WTC11 (cell line): ENCODE data around the gene TRNP1. TPM values are rescaled to one million over a fixed set of nuclear protein-coding genes. Genes with fewer than 3 reads are reported as not detected.

Source experiments
- ATAC-seq: fragments of 200-7000 bp; cut with Tn5 transposase; 2 replicates; pipeline ENCODE4 v1.10.0; 2021; ENCODE audit warnings: mild to moderate bottlenecking, moderate library complexity
- CTCF ChIA-PET: fragments of 300-600 bp; sonication (Branson Sonifier 250); formaldehyde crosslinking; loops from one replicate; lab custom pipeline; 2021; ENCODE audit warnings: antibody characterized with exemption; lab: Charles Lee
- POLR2A ChIA-PET: fragments of 350-600 bp; sonication (Branson Sonifier 250); formaldehyde crosslinking; loops from one replicate; lab custom pipeline; 2021; ENCODE audit warnings: antibody characterized with exemption; lab: Charles Lee
- DNase-seq: peaks from one replicate; pipeline ENCODE4 v3.0.0; 2021; ENCODE audit warnings: low spot score
- H3K27ac Mint-ChIP-seq: 2 replicates; pipeline ENCODE4 v1.8.0; 2021; ENCODE audit warnings: mixed read lengths
- H3K27me3 Mint-ChIP-seq: 2 replicates; pipeline ENCODE4 v1.8.0; 2021; ENCODE audit warnings: low read depth, mild to moderate bottlenecking, moderate library complexity, mixed read lengths
- H3K36me3 Mint-ChIP-seq: 2 replicates; pipeline ENCODE4 v1.8.0; 2021; ENCODE audit warnings: mixed read lengths
- H3K4me1 Mint-ChIP-seq: 2 replicates; pipeline ENCODE4 v1.8.0; 2022; ENCODE audit warnings: mixed read lengths
- H3K4me3 Mint-ChIP-seq: 2 replicates; pipeline ENCODE4 v1.8.0; 2021; ENCODE audit warnings: mild to moderate bottlenecking, moderate library complexity, mixed read lengths
- H3K9me3 Mint-ChIP-seq: 2 replicates; pipeline ENCODE4 v1.8.0; 2021; ENCODE audit warnings: mixed read lengths
- ATF1 ChIP-seq: sonication (generic); formaldehyde crosslinking; IDR thresholded peaks from 2 replicates; pipeline ENCODE4 v1.8.1; 2023; ENCODE audit warnings: mild to moderate bottlenecking, moderate library complexity, missing genetic modification reagents
- CDX4 ChIP-seq: fragments of 250-450 bp; sonication (Bioruptor Pico); IDR thresholded peaks from 2 replicates; pipeline ENCODE4 v1.9.0; 2021; ENCODE audit warnings: moderate library complexity, mild to moderate bottlenecking, inconsistent platforms, borderline replicate concordance
- GRHL2 ChIP-seq: fragments of 250-450 bp; sonication (Bioruptor Pico); IDR thresholded peaks from 2 replicates; pipeline ENCODE4 v1.8.0; 2022; ENCODE audit warnings: mild to moderate bottlenecking, moderate library complexity; ENCODE audit not compliant: insufficient replicate concordance, severe bottlenecking
- GTF2I ChIP-seq: fragments of 250-450 bp; sonication (Bioruptor Pico); conservative IDR thresholded peaks from 2 replicates; pipeline ENCODE4 v1.4.0; 2021; ENCODE audit warnings: mild to moderate bottlenecking
- JAZF1 ChIP-seq: fragments of 250-450 bp; sonication (Bioruptor Pico); IDR thresholded peaks from 2 replicates; pipeline ENCODE4 v1.9.0; 2021; ENCODE audit warnings: moderate library complexity, mild to moderate bottlenecking, inconsistent platforms
- KAT7 ChIP-seq: sonication (generic); formaldehyde crosslinking; IDR thresholded peaks from 2 replicates; pipeline ENCODE4 v1.8.1; 2023; ENCODE audit warnings: missing genetic modification reagents, mild to moderate bottlenecking, borderline replicate concordance
- MXD4 ChIP-seq: fragments of 250-450 bp; sonication (Bioruptor Pico); IDR thresholded peaks from 2 replicates; pipeline ENCODE4 v1.8.0; 2021; ENCODE audit warnings: mild to moderate bottlenecking, moderate library complexity, borderline replicate concordance
- SP1 ChIP-seq: sonication (generic); formaldehyde crosslinking; conservative IDR thresholded peaks from 2 replicates; pipeline ENCODE4 v1.8.1; 2022; ENCODE audit warnings: missing genetic modification reagents
- ZBTB43 ChIP-seq: sonication (generic); formaldehyde crosslinking; IDR thresholded peaks from 2 replicates; pipeline ENCODE4 v1.8.1; 2023; ENCODE audit warnings: mild to moderate bottlenecking, missing genetic modification reagents
- ZMAT4 ChIP-seq: fragments of 250-450 bp; sonication (Bioruptor Pico); IDR thresholded peaks from 2 replicates; pipeline ENCODE4 v1.9.0; 2021; ENCODE audit warnings: mild to moderate bottlenecking
- ZNF281 ChIP-seq: sonication (generic); formaldehyde crosslinking; IDR thresholded peaks from 2 replicates; pipeline ENCODE4 v1.8.0; 2023; ENCODE audit warnings: mild to moderate bottlenecking, missing genetic modification reagents
- ZNF317 ChIP-seq: sonication (generic); formaldehyde crosslinking; IDR thresholded peaks from 2 replicates; pipeline ENCODE4 v1.8.1; 2023; ENCODE audit warnings: low read depth, mild to moderate bottlenecking, moderate library complexity, missing genetic modification reagents, borderline replicate concordance
- total RNA-seq: library from RNA; stranded (reverse); gene quantifications from 3 replicates; pipeline ENCODE4 v1.2.3, GENCODE V29; 2021
- TF ChIP-seq, protein P1 (sequence below): sonication (generic); formaldehyde crosslinking; IDR thresholded peaks from 2 replicates; pipeline ENCODE4 v1.8.1; 2023; ENCODE audit warnings: mild to moderate bottlenecking, missing genetic modification reagents, borderline replicate concordance
- TF ChIP-seq, protein P2 (sequence below): sonication (generic); formaldehyde crosslinking; IDR thresholded peaks from 2 replicates; pipeline ENCODE4 v1.8.0; 2022; ENCODE audit warnings: mild to moderate bottlenecking, missing genetic modification reagents
- TF ChIP-seq, protein P3 (sequence below): fragments of 250-450 bp; sonication (Bioruptor Pico); conservative IDR thresholded peaks from 2 replicates; pipeline ENCODE4 v1.9.0; 2021; ENCODE audit warnings: mild to moderate bottlenecking
- TF ChIP-seq, protein P4 (sequence below): fragments of 200-600 bp; IDR thresholded peaks from 2 replicates; pipeline ENCODE4 v1.8.0; 2022; ENCODE audit warnings: antibody characterized with exemption
- TF ChIP-seq, protein P5 (sequence below): sonication (generic); formaldehyde crosslinking; IDR thresholded peaks from 2 replicates; pipeline ENCODE4 v1.8.1; 2023; ENCODE audit warnings: mild to moderate bottlenecking, missing genetic modification reagents

The TRNP1 gene
- total RNA-seq, 1 experiment from 2014 or later: 37.6 TPM

GRCh38 chr1:27038020-27038419 lies 44.5 kb downstream of the TRNP1 start (continued):
- TF ChIP-seq, protein P1, sequence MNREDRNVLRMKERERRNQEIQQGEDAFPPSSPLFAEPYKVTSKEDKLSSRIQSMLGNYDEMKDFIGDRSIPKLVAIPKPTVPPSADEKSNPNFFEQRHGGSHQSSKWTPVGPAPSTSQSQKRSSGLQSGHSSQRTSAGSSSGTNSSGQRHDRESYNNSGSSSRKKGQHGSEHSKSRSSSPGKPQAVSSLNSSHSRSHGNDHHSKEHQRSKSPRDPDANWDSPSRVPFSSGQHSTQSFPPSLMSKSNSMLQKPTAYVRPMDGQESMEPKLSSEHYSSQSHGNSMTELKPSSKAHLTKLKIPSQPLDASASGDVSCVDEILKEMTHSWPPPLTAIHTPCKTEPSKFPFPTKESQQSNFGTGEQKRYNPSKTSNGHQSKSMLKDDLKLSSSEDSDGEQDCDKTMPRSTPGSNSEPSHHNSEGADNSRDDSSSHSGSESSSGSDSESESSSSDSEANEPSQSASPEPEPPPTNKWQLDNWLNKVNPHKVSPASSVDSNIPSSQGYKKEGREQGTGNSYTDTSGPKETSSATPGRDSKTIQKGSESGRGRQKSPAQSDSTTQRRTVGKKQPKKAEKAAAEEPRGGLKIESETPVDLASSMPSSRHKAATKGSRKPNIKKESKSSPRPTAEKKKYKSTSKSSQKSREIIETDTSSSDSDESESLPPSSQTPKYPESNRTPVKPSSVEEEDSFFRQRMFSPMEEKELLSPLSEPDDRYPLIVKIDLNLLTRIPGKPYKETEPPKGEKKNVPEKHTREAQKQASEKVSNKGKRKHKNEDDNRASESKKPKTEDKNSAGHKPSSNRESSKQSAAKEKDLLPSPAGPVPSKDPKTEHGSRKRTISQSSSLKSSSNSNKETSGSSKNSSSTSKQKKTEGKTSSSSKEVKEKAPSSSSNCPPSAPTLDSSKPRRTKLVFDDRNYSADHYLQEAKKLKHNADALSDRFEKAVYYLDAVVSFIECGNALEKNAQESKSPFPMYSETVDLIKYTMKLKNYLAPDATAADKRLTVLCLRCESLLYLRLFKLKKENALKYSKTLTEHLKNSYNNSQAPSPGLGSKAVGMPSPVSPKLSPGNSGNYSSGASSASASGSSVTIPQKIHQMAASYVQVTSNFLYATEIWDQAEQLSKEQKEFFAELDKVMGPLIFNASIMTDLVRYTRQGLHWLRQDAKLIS (CRISPR knock-in tag): no peak
- no peak for TF ChIP-seq CDX4 (CRISPR knock-in tag)
- TF ChIP-seq GRHL2 (CRISPR knock-in tag): no peak
- TF ChIP-seq, all 79 proteins: peak for 0

DNA sequence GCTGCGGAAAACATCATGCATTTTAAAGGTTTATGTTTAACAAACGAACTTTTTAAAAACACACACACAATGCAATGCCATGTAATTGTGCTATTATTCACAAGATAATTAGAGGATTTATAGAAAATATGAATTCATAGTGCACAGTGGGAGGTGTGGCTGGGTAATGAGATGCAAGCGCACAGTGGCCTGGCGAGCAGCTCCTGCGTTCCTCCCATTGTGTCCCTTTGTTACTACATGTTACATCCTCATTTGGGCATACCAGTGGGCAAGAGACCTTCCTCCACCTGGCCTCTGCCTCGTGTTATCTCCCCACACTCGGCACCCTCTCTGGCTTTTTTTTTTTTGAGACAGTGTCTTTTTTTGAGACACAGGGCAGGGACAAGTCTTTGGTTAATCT lies 49.2 kb downstream of the TRNP1 start:
- no peaks in the 10 kb centered on the region for H3K9me3 Mint-ChIP-seq
- peaks cover 63% of the 10 kb centered on the region for H3K4me1 Mint-ChIP-seq
- ATAC-seq (no peak), DNase-seq (no peak)
- H3K36me3 Mint-ChIP-seq: no peaks in the 10 kb centered on the region
- peak overlapping the region; percentile 91 for H3K27ac Mint-ChIP-seq
- POLR2A ChIA-PET: interaction anchor here (0.6 to 0.9 kb wide), 4 partner anchors 30 to 125 kb away, joined by 3 to 9 read pairs (median 6); no protein-coding TSS in a partner anchor
- CTCF ChIA-PET: interaction anchor here (0.6 to 13.1 kb wide), 11 partner anchors 9 to 254 kb away, joined by 3 to 636 read pairs (median 76); partner anchors contain the start of genes TENT5B and TRNP1
- H3K4me3 Mint-ChIP-seq: no peak overlapping the region
- no peaks in the 10 kb centered on the region for H3K27me3 Mint-ChIP-seq
- TF ChIP-seq ZNF281 (CRISPR knock-in tag): no peak
- TF ChIP-seq, protein P2, sequence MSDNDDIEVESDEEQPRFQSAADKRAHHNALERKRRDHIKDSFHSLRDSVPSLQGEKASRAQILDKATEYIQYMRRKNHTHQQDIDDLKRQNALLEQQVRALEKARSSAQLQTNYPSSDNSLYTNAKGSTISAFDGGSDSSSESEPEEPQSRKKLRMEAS (CRISPR knock-in tag): no peak
- no peak for TF ChIP-seq SP1
- TF ChIP-seq ZNF317 (CRISPR knock-in tag): no peak
- no peak for TF ChIP-seq CDX4 (CRISPR knock-in tag)
- TF ChIP-seq GTF2I (CRISPR knock-in tag): no peak
- TF ChIP-seq MXD4 (CRISPR knock-in tag): no peak
- TF ChIP-seq ZMAT4: no peak
- TF ChIP-seq JAZF1: no peak
- no peak for TF ChIP-seq ZBTB43 (CRISPR knock-in tag)
- TF ChIP-seq, protein P3, sequence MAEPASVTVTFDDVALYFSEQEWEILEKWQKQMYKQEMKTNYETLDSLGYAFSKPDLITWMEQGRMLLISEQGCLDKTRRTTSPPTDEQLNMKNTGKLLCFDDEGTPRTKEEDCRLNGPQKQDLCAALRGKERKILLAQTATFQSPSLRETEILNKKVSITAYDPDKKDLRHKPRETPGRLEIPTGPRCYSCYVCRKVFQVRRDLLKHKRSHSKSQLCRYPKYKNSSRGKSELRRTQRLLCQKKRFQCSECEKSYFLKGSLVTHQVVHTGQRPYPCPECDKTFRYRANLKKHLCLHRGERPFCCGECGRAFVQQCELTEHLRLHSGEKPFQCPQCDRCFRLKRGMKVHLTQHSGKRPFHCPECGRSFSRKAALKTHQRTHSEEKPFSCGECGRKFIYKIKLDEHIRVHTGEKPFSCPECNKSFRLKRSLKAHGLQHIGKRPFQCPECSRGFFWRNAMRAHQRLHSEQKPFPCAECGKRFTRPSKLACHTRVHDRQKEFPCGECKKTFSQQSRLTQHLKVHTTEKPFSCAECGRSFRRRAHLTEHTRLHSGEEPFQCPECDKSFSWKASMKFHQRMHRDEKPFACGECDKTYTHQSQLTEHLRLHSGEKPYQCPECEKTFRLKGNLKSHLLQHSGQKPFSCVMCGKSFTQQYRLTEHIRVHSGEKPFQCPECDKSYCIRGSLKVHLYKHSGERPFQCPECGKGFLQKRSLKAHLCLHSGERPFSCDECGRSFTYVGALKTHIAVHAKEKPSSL: no peak
- TF ChIP-seq, protein P4, sequence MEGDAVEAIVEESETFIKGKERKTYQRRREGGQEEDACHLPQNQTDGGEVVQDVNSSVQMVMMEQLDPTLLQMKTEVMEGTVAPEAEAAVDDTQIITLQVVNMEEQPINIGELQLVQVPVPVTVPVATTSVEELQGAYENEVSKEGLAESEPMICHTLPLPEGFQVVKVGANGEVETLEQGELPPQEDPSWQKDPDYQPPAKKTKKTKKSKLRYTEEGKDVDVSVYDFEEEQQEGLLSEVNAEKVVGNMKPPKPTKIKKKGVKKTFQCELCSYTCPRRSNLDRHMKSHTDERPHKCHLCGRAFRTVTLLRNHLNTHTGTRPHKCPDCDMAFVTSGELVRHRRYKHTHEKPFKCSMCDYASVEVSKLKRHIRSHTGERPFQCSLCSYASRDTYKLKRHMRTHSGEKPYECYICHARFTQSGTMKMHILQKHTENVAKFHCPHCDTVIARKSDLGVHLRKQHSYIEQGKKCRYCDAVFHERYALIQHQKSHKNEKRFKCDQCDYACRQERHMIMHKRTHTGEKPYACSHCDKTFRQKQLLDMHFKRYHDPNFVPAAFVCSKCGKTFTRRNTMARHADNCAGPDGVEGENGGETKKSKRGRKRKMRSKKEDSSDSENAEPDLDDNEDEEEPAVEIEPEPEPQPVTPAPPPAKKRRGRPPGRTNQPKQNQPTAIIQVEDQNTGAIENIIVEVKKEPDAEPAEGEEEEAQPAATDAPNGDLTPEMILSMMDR: no peak
- no peak for TF ChIP-seq ATF1 (CRISPR knock-in tag)
- no peak for TF ChIP-seq KAT7
- TF ChIP-seq, protein P5, sequence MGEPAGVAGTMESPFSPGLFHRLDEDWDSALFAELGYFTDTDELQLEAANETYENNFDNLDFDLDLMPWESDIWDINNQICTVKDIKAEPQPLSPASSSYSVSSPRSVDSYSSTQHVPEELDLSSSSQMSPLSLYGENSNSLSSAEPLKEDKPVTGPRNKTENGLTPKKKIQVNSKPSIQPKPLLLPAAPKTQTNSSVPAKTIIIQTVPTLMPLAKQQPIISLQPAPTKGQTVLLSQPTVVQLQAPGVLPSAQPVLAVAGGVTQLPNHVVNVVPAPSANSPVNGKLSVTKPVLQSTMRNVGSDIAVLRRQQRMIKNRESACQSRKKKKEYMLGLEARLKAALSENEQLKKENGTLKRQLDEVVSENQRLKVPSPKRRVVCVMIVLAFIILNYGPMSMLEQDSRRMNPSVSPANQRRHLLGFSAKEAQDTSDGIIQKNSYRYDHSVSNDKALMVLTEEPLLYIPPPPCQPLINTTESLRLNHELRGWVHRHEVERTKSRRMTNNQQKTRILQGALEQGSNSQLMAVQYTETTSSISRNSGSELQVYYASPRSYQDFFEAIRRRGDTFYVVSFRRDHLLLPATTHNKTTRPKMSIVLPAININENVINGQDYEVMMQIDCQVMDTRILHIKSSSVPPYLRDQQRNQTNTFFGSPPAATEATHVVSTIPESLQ: no peak
